IMR-90 (cell line): ENCODE results near the gene LINC00305.

Experiments used
- ELK1 ChIP-seq: fragments of 150-350 bp; IDR thresholded peaks from 2 replicates; pipeline ENCODE4 v1.6.1; 2016; ENCODE audit warnings: low read depth, mild to moderate bottlenecking, low read length, moderate library complexity, borderline replicate concordance
- MXI1 ChIP-seq: IDR thresholded peaks from 2 replicates; pipeline ENCODE4 v1.6.1; 2012; ENCODE audit warnings: low read depth, mild to moderate bottlenecking, low read length, moderate library complexity, borderline replicate concordance
- POLR2A ChIP-seq: IDR thresholded peaks from 2 replicates; pipeline ENCODE4 v1.6.1; 2012; ENCODE audit warnings: mild to moderate bottlenecking, low read depth, low read length
- TF ChIP-seq, protein P1 (sequence below): conservative IDR thresholded peaks from 2 replicates; pipeline ENCODE4 v1.5.1; 2012; ENCODE audit warnings: mild to moderate bottlenecking, low read depth, low read length, improper control_type of control experiment
- TF ChIP-seq, protein P2 (sequence below): fragments of 150-350 bp; IDR thresholded peaks from 2 replicates; pipeline ENCODE4 v1.6.1; 2017; ENCODE audit warnings: mild to moderate bottlenecking, antibody characterized with exemption, low read length, low read depth

- TF ChIP-seq, protein P1, sequence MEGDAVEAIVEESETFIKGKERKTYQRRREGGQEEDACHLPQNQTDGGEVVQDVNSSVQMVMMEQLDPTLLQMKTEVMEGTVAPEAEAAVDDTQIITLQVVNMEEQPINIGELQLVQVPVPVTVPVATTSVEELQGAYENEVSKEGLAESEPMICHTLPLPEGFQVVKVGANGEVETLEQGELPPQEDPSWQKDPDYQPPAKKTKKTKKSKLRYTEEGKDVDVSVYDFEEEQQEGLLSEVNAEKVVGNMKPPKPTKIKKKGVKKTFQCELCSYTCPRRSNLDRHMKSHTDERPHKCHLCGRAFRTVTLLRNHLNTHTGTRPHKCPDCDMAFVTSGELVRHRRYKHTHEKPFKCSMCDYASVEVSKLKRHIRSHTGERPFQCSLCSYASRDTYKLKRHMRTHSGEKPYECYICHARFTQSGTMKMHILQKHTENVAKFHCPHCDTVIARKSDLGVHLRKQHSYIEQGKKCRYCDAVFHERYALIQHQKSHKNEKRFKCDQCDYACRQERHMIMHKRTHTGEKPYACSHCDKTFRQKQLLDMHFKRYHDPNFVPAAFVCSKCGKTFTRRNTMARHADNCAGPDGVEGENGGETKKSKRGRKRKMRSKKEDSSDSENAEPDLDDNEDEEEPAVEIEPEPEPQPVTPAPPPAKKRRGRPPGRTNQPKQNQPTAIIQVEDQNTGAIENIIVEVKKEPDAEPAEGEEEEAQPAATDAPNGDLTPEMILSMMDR = no peak
- TF ChIP-seq ELK1 (no peak), MXI1 (no peak), POLR2A (no peak)
- TF ChIP-seq, protein P2, sequence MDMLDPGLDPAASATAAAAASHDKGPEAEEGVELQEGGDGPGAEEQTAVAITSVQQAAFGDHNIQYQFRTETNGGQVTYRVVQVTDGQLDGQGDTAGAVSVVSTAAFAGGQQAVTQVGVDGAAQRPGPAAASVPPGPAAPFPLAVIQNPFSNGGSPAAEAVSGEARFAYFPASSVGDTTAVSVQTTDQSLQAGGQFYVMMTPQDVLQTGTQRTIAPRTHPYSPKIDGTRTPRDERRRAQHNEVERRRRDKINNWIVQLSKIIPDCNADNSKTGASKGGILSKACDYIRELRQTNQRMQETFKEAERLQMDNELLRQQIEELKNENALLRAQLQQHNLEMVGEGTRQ = no peak
Measured at GRCh38 chr18:64115881-64116280, 33.0 kb downstream of the LINC00305 start.
